Measurements from ENCODE around the gene AUP1. TPM values are rescaled to one million over a fixed set of nuclear protein-coding genes. Genes with fewer than 3 reads are reported as not detected.

AUP1 gene
- total RNA-seq, 4 donors from 2014 or later, result 62.7 to 92.1 (median 86.2) TPM

- TF ChIP-seq EP300 (IDR thresholded peaks at IDR 0.05) (no peak), POLR2A (IDR thresholded peaks at IDR 0.05) (no peak), POLR2AphosphoS5 (IDR thresholded peaks at IDR 0.05) (no peak), CTCF (IDR thresholded peaks at IDR 0.05) (no peak)
- 72 to 93% methylated on average over 3 to 6 of the region's 15 CpGs for WGBS, 2 donors (ENCODE audit: low coverage in 1 of 2)
- no peak for ATAC-seq
- Histone ChIP-seq H3K4me1 (peaks cover 0 to 61% (median 26%) of the 10 kb centered on the region in 3 donors), H3K4me3 (no peak overlapping the region), H3K27ac (no peak overlapping the region), H3K9me3 (no peaks in the 10 kb centered on the region), H3K27me3 (peaks cover 86% of the 10 kb centered on the region), H3K36me3 (peaks cover 0 to 8% of the 10 kb centered on the region in 2 donors)
Observed at GRCh38 chr2:74499940-74500577, 29.4 kb downstream of the AUP1 start.

GRCh38 chr2:74499267-74499939 is 30.1 kb downstream of the AUP1 start, which contains the start of gene LBX2:
Gene LBX2, minus strand, starts transcription at chr2:74499603. Its CDS starts 66 bp downstream, at chr2:74499537.
- Histone ChIP-seq H3K4me3 (peak within 1 kb of the TSS in 1 of 2 donors; percentile 40), H3K27me3 (peaks cover 79% of the 10 kb centered on the region), H3K27ac (no peak within 1 kb of the TSS)

GRCh38 chr2:74498500-74499266 is 30.8 kb downstream of the AUP1 start:
- Histone ChIP-seq H3K27ac (no peak overlapping the region), H3K36me3 (peaks cover 0 to 13% of the 10 kb centered on the region in 2 donors), H3K9me3 (no peaks in the 10 kb centered on the region), H3K4me3 (peak overlapping the region in 1 of 2 donors; percentile 40), H3K27me3 (peaks cover 72% of the 10 kb centered on the region), H3K4me1 (peaks cover 0 to 47% (median 24%) of the 10 kb centered on the region in 3 donors)
- no peak for ATAC-seq
- TF ChIP-seq CTCF (IDR thresholded peaks at IDR 0.05), result no peak
- no peak for TF ChIP-seq EP300 (IDR thresholded peaks at IDR 0.05)
- TF ChIP-seq POLR2A (IDR thresholded peaks at IDR 0.05), result no peak
- TF ChIP-seq POLR2AphosphoS5 (IDR thresholded peaks at IDR 0.05), result no peak
- 4 to 7% methylated on average over 4 to 8 of the region's 41 CpGs for WGBS, 2 donors (ENCODE audit: low coverage in 1 of 2)

More at GRCh38 chr2:74499267-74499939, 30.1 kb downstream of the AUP1 start, which contains the start of gene LBX2:
- Histone ChIP-seq H3K36me3 (peaks cover 0 to 8% of the 10 kb centered on the region in 2 donors), H3K9me3 (no peaks in the 10 kb centered on the region), H3K4me1 (peaks cover 0 to 54% (median 24%) of the 10 kb centered on the region in 3 donors)
- WGBS, 2 donors (ENCODE audit: low coverage in 1 of 2), result 0% methylated on average over 1 of the region's 65 CpGs; no CpG with 5 or more reads in 1 of the 2 donors
- no peak for ATAC-seq
- TF ChIP-seq EP300 (IDR thresholded peaks at IDR 0.05) (no peak), POLR2AphosphoS5 (IDR thresholded peaks at IDR 0.05) (no peak), POLR2A (IDR thresholded peaks at IDR 0.05) (no peak), CTCF (IDR thresholded peaks at IDR 0.05) (no peak)

GRCh38 chr2:74497777-74498499 is 31.6 kb downstream of the AUP1 start:
- Histone ChIP-seq H3K9me3 (no peaks in the 10 kb centered on the region), H3K4me1 (peaks cover 0 to 40% (median 24%) of the 10 kb centered on the region in 3 donors), H3K27me3 (peaks cover 65% of the 10 kb centered on the region), H3K36me3 (peaks cover 0 to 21% of the 10 kb centered on the region in 2 donors), H3K27ac (peak overlapping the region in 1 of 4 donors; percentile 3), H3K4me3 (peak overlapping the region in 1 of 2 donors; percentile 40)
- peak; percentile 16 for ATAC-seq
- WGBS, 2 donors (ENCODE audit: low coverage in 1 of 2), result 5 to 14% methylated on average over 7 to 11 of the region's 61 CpGs
- TF ChIP-seq POLR2AphosphoS5 (IDR thresholded peaks at IDR 0.05) (no peak), POLR2A (IDR thresholded peaks at IDR 0.05) (no peak), EP300 (IDR thresholded peaks at IDR 0.05) (no peak), CTCF (IDR thresholded peaks at IDR 0.05) (no peak)

Data from gastroesophageal sphincter (tissue), 4 donors.